HG02973 (cell line): ENCODE data around the gene POLR1H.

Experiments used
- ATAC-seq: cut with Tn5 transposase; IDR thresholded peaks from one replicate; pipeline ENCODE4 v1.9.1; 2021; ENCODE audit warnings: moderate library complexity; ENCODE audit not compliant: unreplicated experiment

Gene POLR1H

DNA sequence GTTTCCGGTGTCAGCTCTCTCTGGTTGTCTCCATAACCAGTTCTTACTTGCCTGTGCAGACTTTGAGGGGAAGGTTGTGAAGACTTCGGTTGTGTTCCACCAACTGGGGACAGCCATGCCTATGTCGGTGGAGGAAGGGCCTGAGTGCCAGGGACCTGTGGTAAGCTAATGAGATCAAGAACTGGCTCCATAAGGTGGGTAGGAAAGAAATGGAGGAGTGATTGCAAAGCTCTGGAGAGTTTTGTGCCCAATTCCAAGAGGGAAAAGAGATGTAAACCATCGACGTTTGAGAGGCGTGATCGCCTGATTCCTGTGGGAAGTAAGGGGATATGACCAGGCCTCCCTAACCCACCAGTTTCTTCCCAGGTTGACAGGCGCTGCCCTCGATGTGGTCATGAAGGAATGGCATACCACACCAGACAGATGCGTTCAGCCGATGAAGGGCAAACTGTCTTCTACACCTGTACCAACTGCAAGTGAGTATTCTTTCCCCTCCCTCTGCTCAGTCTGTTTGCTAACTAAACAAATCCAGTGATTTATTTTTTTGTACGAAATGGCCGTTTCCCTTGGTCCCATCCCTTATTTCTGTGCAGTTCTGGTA, 893 bp downstream of the POLR1H start:
- ATAC-seq, result peak; percentile 25

DNA sequence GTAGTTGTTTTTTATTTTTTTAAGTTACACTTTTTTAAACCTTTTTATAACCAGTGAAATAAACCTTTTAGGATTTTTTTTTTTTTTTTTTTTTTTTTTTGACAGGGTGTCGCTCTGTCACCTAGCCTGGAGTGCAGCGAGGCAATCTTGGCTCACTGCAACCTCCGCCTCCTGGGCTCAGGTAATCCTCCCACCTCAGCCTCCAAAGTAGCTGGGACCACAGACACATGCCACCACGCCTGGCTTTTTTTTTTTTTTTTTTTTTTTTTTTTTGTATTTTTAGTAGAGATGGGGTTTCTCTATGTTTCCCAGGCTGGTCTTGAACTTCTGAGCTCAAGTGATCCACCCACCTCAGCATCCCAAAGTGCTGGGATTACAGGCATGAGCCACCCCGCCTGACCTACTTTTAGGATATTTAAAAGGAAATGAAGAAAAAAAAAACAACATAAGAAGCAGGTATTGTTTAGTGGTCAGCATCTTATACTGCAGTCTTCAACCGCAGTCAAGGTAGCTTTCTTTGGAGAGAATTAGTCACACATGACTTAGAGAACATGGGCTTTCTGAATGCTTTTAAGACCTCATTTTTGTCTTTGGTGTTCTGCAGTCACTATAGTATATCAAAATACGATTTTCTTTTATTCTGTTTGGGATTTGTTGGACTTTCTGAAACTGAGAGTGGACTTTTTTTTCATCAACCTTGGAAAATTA, 1.6 kb downstream of the POLR1H start:
- no peak for ATAC-seq

DNA sequence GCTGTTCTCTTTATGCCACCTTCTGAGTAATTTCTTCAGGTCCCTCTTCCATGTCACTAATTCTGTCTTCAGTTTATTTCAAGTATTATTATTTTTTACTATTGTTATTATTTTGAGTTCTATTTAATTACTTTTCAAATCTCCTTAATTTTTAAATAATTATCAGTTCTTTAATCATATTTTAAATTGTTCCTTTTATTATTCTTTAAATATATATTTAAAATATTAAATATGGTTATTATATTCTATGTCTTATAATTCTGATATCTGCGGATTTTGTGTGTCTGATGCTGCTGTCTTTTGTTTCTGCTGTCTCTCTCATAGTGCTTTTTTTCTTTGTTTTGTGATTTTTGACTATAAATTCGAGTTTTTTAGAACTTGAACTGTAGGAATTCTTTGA, 2.2 kb downstream of the POLR1H start:
- no peak for ATAC-seq

DNA sequence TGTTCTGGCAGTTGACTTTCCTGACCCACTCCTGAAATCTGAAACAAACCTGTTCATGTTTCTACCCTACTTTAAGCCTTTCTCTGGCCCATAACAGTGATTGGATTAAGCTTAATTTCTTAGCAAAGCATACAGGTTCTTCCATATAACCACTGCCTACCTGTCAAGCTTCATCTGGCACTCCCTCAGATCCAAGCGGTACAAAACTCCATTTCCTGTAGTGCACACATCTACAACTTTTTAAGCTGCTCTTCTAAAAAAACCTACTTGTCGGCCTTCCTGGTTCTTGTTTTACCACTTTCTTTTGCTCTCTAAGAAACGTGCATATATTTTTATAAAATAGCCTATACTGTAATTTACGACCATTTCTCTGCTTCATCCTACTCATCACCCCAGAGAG, 5.0 kb downstream of the POLR1H start:
- no peak for ATAC-seq

DNA sequence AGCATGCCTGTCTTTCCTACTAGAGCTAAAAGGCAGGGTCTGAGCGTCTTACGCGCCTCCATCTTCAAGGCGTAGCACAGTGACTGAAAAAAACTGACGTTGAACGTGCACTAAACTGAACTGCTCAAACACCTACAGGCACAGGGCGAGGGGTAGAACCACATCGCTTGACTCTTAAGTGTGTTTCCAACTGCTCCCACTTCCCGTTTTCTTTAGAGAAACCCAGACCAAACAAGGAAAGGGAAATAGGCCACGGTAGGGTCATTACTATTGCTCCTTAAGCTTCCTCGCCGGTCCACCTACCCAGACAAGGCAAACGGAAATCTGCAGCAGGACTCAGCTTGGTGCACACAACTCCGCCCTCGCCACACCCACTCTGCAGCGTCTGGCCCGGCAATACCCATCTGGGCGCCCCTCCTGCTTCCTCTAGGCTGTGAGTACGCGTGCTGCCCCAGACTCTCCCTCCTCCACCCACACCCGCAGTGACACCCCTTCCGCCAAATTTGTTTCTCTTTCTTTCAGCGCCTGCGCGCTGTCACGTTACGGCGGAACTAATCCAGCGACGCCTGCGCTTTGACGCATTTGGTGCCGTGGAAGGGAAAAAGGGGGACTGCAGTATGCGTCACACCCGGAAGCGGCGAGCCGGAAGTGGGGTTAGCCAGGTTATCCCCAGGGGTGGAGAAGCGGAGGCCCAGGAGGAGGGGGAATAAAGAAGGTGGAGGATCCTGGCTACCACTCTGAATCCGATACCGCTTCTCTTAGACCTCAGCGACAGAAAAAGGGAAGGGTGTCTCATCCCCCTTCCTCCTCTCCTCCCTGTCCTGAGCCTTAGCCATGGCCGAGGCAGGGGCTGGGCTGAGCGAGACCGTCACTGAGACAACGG, 5.8 kb downstream of the POLR1H start, which contains the start of gene PPP1R11:
Gene PPP1R11, plus strand, starts transcription at position 622 of the 883 bp plus-strand sequence. Its CDS starts 213 bp downstream, at position 835.
- ATAC-seq, result peak; percentile 88

DNA sequence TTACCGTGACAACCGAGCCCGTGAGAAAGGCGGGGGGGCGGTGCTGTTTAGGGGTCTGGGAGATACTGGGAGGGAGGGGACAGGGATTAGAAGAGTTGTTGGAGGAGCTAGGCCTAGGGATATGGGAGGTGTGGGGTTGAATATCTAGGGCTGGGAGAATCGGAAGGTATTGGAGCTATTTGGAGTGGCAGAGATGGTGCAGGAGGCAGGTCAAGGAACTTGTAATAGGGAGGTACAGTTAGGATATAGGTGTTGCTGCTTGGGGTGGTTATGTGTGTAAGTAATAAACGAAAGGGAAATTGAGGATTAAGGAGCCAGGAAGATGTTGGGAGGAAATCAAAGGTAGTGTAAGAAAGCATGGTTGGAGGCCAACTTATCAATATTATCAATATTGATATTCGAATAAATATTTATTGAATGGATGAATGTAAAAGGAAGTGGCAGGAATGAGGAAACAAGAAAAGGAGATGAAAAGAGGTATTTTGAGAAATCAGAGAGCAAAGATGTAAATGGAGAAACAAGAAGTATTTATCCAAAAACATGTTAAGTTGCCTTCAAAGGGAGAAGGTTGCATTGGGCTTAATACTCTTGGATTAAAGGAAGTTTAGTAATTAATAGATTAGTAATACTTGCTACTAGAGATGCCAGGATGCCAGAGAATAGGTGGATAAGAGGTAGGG, 6.5 kb downstream of the POLR1H start:
- ATAC-seq, result no peak

DNA sequence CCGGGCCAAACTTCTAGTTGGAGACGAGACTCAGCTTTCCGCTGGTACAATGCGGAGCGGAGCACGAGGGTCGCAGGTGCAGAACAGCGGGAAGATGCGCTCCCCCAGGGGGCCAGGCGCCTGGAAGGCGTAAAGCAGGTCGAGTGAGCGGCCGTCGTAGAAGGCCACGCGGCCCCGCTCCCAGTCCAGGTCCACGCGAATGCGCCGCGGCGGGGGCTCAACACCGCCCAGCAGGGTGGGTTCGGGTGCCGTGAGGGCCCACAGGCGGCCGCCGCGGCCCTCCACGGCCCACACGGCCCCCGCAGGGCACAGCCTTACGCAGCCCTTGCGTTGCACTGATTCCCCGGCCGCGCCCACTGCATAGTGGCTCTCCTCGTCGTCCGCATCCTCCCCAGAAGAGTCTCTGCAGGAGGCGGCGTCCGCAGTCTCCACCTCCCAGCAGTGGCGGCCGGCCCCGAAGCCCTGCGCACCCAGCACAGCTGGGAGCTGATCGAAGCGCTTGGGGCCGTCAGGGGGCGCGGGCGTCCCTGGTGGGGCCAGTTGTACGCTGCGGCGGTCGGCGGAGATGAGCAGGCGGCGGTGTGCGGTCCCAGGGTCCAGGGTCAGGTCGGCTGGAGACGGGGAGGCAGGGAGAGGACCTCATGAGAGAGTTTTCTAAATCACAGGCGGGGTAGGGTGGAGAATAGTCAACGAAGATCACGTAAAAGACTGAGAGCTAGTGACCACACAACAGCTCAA, 10.2 kb downstream of the POLR1H start:
- ATAC-seq, result no peak

DNA sequence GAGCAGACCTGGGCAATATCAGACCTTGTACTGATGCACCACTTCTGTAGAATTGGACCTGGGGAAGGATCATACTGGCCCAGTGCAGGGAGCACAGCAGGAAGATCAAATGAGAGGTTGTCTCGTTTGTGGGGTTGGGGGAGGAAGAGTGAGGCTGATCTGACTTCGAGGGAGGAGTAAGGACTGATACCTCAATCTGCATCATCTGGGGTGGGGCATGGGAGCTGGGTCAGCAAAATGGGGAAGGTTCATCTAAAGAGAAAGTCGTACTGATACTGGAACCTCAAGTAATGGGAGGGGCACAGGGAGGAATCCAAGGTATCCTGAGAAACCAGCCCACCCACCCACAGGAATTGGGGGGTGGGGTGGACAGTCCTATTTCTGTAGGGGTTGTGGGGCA, 10.8 kb downstream of the POLR1H start:
- no peak for ATAC-seq

DNA sequence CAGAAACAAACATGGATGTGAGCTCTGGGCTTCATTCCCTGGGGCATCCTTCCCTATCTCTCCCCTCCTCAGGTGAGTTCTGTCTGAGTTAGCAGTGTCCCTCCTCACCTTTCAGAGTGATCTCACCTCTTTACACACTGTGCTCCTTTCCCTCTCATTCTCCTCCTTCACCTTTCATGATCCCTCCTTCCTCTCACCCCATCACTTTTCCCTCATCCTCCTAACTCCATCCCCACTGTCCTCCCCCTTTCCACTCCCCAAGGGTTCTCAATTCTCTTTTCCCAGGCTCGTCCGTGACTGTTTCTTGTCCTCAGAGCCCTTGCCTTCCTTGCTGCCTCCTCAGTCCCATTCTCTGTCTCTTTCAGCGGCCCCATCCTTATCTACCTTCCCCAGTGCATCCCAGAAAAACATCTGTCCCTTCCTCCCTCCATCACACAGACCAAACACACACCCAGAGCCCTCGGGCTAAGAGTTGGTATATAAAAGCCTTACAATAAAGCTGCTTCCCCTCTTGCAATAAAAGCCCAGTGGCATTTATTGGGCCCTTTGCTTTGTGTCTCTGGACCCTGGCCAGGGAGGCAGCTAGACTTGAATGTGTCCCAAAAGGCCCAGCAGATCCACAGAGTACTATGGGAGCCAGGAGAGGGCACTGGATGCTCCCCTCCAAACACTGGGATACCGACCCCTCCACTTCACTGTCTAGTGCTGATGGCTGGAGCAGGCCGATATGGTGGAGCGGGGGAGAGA, 12.6 kb downstream of the POLR1H start:
- no peak for ATAC-seq

DNA sequence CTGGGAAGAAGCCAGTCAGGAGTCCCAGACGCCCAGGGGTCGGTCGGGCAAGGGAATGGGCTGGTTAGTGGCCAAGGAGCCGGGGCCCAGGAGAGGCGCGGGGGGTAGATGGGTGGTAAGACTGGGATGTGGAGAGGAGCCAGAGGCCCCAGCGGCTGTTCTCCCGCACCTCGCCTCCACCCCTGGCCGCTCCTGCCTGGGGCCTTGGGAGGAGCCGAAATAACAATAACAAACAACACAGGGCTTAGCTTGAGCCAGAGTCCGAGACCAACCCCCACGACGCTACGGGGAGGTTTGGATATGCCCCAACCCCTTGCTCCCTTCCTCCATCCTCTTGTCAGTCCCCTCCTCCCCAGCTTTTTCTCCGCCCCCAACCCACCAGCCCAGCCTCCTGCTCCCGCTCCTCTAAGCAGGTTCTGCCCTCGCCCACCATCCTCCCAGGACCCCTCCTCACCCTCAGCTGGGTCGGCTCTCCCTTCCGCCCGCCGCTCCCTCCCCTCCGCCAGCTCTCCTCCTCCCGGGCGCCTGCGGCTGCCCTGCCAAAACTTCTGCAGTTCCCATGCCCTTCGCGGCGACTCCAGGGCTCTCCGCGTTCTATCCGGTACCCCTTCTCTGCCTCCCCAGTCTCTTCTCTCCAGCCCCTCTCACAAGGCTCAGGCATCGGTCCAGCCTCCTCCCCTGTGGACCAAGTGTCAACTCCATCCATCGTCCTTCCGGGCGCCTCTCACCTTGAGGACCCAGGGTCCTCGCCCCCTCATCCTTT, 13.4 kb downstream of the POLR1H start:
- ATAC-seq, result no peak

DNA sequence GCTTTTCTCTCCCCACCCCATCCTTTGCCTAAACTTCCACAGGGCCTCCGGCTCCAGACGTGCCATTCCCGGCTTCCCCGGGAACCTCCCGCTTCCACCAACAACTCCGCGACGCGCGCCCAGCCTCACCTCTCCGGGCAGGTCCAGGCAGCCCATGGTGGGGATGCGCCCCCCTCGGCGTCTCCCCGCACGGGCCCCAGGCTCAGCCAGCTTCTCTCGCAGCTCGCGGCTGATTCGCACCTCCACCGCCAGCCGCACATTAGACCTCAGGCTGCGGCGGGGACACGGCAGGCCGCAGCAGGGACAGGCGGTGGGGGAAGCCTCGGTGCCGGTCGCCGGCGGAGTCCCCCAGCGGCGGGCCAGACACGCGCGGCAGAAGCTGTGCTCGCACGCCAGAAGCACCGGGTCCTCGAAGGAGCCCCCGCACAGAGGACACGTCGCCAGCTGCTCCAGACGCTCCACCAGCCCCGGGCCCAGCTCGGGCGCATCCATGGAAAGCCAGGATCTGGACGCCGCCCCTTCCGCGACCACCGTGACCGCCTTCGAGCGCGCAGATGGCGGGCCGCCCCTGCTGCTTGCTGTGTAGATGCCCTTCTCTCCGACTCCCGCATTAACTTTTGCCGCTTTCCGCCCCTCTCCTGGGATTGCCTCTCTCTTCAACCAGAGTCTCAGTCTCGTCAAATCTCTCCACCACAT, 14.2 kb downstream of the POLR1H start, which contains the start of gene RNF39:
Gene RNF39, minus strand, starts transcription at position 676 of the 696 bp plus-strand sequence. Its CDS starts 184 bp downstream, at position 492.
- ATAC-seq, result no peak

DNA sequence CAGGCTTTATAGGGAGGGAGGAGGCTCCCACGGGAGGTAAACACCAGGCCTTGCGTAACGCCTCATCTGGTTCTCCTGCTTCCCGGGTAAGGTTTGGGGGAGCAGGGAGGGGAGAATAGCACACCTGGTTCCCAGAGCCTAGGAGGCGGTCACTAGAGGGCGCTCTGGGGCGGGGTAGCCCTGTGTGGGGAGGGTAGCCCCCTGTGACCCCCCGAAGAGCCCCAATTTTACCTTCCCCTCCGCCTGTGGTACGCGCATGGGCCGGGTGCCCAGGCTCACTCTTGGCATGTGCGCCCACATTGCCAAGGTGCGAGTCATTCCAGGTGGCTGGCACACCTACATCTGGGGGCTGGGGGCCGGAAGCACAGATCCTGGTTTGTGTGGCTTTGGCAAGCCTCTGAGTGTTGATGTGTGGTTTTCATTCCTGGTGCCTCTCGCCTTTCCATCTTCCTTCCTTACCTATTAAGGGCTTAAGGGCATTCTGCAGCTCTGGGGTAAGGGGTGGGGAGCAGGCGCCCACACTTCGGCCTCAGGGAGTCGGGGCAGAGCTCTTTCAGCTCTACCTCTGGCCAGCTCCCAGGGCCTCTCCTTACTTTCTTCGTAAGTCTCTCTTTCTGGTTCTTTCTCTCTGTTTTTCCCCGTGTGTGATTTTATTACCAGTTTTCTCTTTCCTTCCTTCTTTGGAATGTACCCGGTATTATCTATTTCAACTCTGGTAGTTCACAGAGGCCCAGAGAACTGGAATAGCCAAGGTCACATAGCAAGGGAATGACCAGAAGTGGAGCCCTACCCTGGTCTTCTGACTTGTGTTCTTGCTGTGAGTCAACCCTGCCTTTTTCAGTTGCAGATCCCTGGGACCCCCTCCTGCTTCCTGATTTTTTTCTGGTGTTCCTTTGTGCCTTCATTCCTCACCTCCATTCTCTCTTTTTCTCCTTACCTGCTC, 15.0 kb downstream of the POLR1H start:
- no peak for ATAC-seq

DNA sequence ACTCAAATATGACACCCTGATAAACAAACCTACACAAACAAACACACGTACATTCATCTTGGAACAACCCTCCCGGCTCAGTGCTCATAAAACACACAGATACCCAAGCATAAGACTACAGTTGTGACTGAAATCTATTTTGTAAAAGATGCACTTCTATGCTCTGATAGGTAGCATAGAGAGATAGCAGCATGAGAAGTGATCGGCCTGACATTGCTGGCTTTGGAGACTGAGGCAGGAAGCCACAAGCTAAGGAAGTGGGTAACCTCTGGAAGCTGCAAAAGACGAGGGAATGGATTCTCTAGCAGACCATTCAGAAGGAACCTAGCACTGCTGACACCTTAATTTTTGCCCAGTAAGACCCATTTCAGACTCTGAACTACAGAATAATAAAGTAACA, 16.2 kb downstream of the POLR1H start:
- ATAC-seq, result no peak

DNA sequence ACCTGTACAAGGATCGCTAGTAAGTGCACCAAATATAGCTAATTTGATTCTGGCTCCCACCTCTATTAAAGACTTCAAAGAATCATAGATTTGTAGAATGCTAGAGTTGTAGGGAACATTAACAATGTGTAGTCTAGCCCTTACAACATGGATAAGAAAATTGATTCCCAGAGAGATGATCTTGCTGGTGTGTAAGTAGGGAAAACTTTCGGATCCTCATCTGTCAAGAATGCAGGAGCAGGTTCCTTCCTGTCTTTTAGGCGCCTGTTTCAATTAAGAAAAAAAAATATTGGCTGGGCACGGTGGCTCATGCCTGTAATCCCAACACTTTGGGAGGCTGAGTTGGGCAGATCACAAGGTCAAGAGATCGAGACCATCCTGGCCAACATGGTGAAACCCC, 26.8 kb downstream of the POLR1H start:
- ATAC-seq, result no peak

DNA sequence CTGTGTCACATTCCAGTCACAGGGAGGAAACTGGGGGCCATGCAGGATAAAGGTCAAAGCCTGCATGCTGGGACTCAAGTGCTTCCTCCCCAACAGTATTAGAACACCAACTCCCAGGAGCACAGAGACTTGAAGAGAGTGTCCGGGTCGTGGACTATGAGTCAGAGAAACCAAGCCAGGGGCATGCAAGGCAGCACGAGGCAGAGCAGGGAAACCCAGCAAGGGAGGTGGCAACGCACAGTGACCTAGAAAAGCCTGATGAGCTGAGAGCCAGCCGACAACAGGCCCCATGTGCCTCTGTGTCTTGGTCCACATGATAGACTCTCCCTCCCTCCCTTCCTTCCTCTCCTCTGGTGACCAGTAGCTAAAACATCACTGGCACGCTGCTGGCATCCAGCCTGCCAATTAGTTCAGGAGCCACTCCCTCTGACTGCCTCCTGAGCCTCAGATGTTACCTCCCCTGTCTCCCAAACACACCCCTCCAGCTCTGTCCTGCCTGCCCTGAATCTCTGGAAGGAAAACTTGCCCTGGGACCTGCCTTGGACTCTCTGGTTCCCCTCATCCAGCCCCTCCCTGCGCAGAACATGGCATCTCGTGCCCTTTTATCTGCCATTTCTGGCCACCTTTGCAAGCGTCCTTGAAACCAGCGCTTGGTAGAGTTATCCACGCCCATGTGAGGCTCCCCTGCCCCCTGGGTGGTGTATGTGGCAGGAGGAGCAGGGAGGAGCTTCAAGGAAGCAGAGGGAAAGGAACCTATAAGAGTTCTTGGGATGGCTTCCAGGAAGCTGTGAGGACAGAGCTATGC, 30.7 kb downstream of the POLR1H start:
- no peak for ATAC-seq

DNA sequence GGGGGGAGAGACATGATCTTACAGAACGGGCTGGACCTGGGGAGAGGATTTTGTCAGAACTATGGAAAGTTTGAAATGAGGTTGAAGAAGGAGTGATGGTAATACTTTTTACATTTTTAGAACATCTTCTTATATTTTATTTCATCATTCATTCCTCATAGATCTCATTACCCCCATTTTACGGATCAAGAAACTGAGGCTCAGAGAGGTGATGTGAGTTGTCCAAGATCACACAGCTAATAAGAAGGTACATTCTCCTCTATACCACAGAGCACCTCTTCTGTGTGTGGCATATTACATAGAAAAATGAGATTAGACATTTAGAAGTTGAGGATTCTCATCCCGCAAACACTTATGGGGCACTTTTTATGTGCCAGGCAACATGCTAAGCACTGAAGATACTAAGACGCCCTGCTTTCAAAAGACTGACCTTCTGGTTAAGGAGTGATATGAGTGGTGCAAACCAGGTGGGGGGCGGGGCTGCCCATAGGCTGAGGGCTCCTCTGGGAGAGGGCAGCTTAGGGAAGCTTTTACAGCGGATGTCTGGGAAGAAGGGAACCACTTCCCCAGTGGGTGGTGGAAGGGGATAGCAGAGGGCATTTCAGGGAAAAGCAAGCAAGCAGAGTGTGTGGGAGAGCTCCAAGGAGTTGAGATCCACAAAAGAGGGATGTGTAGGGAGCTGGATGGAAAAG, 31.9 kb downstream of the POLR1H start:
- ATAC-seq, result no peak
